Fibroblast of lung (primary cell): ENCODE measurements around the gene MAP4K4.

ENCODE experiments used
- EZH2 ChIP-seq: IDR thresholded peaks from 2 replicates; pipeline ENCODE4 v1.5.1; 2012; ENCODE audit warnings: low read length, control low read depth, mild to moderate bottlenecking; ENCODE audit errors: missing control alignments
- TF ChIP-seq, protein P1 (sequence below), 2 donors: IDR thresholded peaks in 1 of 2; conservative IDR thresholded peaks in 1 of 2; 1 replicate in 1 of 2; 2 replicates in 1 of 2; pipeline ENCODE4 v1.5.1; 2011 to 2012; ENCODE audit warnings: low read length in 2 of 2, control low read depth in 1 of 2, inconsistent platforms in 1 of 2, low read depth in 1 of 2, mild to moderate bottlenecking in 1 of 2

DNA sequence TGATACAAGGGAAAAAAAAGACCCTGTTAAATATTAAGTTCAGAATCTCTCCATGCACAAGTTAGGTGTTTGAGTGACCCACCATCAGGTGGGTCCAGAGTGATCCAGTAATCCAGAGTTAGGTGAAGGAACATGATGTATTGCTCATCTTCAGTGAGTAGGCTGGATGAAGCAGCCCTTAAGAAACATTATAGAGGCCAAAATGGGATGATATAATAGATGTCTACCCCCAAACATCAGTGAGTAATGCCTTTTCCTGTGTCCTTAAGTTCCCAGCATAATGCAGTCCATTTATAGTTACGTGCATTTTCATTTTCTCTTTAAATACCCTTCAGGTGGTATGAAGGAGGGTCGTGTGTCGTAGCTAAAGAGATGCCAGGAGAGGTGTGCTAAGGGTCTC is 89.6 kb downstream of the MAP4K4 start:
- TF ChIP-seq, protein P1, sequence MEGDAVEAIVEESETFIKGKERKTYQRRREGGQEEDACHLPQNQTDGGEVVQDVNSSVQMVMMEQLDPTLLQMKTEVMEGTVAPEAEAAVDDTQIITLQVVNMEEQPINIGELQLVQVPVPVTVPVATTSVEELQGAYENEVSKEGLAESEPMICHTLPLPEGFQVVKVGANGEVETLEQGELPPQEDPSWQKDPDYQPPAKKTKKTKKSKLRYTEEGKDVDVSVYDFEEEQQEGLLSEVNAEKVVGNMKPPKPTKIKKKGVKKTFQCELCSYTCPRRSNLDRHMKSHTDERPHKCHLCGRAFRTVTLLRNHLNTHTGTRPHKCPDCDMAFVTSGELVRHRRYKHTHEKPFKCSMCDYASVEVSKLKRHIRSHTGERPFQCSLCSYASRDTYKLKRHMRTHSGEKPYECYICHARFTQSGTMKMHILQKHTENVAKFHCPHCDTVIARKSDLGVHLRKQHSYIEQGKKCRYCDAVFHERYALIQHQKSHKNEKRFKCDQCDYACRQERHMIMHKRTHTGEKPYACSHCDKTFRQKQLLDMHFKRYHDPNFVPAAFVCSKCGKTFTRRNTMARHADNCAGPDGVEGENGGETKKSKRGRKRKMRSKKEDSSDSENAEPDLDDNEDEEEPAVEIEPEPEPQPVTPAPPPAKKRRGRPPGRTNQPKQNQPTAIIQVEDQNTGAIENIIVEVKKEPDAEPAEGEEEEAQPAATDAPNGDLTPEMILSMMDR (conservative IDR thresholded peaks at IDR 0.05 in 1 of 2, IDR thresholded peaks at IDR 0.05 in 1 of 2; ENCODE audit: low read depth in 1 of 2, low read length in 2 of 2), result no peak
- TF ChIP-seq EZH2, result no peak
